Measurements from ENCODE around the gene ZNF768.
"Not testable (repeated sequence)": the region's sequence is repeated elsewhere in the genome, so short reads cannot be mapped to it uniquely, and the experiment has no call there.

ZNF768 gene

DNA sequence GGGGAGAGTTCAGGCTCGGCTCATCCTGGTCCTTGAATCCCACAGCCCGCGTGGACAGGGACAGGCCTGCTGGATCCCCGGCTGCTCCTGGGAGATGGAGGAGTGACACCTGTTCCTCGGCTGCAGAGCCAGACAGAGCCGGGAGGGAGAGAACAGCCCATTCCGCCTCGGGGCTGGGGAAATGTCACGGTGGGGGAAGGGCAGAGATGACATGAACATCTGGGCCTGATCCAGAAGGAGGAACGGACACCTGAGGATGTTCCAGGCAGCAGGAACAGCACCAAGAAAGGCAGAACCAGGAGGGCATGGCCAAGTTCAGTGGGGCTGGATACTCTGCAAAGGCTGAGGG is 29.7 kb upstream of the ZNF768 start:
- in situ Hi-C loops (cut with MboI; ENCODE audit: low sequenced_read_pairs) = no loop called here

DNA sequence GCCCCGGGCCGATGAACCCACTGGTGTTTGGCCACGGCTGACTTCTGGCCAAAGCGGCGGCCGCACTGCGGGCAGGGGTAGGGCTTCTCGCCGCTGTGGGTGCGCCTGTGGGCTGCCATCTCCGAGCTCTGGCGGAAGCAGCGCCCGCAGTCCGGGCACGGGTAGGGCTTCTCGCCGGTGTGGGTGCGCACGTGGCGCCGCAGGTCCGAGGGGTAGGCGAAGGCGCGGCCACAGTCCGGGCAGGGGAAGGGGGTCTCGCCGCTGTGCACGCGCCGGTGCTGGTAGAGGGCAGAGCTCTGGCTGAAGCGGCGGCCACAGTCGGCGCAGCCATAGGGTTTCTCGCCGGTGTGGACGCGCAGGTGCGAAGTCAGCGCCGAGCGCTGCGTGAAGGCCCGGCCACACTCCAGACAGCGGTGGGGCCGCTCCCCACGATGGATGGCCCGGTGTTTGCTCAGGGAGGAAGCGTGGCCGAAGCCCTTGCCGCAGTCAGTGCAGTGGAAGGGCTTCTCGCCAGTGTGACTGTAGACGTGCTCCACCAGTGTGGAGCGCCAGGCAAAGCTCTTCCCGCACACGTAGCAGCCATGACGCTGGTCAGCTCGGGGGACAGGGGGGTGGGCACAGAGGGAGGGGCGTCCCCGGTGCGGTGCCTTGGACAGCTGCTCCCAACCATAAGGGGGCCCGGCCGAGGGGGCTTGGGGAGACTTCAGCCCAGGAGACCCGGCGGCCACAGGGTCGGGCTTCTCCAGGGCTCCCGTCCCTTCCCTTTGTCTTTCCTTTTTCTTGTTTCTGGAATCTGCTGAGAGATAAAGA is 29.2 kb upstream of the ZNF768 start:
- in situ Hi-C loops (cut with MboI; ENCODE audit: low sequenced_read_pairs) = no loop called here

DNA sequence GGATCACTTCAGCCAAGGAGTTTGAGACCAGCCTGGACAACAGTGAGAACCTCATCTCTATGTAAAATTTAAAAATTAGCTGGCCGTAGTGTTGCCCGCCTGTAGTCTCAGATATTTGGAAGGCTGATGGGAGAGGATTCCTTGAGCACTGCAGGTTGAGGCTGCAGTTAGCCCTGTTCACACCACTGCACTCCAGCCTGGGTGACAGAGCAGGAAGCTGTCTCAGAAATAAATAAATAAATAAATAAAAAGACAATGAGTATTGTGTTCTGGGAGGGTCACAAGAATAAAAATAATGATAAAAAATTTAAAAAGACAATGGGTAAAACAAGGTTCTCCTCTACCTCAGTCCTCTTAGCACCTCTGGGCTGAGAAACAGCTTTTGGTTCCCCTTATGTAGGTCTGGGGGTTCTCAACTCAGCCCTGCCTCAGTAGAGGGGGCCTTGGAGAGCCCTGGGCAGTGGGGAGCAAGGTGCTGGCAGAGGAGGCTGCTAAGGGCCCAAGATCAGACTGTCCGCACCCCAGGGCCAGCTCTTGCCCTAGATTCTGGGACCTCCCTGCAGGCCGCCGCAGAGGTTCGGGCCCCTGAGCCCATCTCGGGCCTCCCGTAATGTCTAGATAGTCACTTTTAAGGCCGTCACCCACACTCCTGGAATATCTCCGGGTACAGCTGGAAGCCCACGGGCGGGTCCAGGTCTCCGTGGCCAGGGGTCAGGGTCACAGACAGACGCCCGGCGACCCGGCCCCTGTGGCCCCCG is 28.4 kb upstream of the ZNF768 start:
- in situ Hi-C loops (cut with MboI; ENCODE audit: low sequenced_read_pairs) = no loop called here

DNA sequence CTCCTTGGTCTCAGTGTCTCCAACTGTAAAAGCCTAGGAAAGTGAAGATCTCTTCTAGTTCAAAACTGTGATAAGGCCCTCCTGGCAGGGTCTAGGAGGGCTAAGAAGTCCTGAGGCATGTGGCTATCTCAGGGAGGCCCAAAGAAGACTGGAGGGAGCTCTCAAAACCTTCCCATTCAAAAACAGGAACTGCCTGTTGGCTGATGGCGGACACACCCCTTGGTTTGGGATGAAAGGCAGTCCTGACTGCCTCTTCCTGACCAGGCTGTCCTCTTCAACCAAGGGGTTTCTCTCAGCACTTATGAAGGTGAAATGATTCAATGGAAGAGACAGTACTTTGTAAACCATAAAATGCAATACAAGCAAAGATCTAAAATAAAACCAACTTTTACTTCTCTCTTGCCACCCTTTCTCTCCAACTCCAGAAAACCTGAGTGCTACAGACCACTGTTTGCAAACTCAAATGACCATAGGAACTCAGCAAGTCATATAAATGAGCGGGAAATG is 27.1 kb upstream of the ZNF768 start:
- in situ Hi-C loops (cut with MboI; ENCODE audit: low sequenced_read_pairs) = no loop called here

DNA sequence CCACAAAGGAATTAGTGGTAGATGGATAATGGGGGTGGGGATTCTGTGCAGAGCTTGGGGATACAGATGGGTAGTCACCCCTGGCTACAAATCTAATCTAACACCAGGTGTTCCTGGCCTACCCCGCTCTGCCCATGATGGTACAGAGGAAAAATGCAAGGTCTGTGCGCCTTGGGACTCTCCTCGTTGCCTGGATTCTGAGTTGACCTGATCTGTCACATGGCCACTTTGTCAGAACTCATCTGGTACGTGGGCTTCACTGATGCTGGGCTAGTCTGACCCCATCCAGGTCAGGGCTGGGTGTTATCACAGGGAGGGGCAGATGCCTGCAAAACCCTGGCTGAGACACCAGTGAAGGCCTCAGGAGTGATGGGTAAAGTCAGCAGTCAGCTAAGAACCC is 26.6 kb upstream of the ZNF768 start:
- in situ Hi-C loops (cut with MboI; ENCODE audit: low sequenced_read_pairs) = no loop called here

DNA sequence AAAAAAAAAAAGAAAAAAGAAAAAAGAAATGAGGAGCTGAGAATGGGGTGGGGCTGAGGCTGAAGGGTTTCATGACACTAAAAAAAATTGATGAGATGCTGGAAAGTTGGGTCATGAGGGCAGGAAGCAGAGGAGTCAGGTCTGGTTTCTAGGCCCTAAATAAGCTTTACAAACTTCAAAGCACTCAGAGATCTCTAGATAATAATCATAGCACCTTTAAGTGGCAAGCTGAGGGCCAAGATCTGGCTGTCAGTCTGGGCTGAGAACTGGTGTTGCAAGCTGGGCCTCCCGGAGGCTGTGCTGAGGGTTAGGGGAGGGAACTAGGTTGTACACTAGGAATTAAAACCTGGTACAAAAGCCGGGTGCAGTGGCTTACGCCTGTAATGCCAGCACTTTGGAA is 25.4 kb upstream of the ZNF768 start:
- in situ Hi-C loops (cut with MboI; ENCODE audit: low sequenced_read_pairs) = no loop called here

DNA sequence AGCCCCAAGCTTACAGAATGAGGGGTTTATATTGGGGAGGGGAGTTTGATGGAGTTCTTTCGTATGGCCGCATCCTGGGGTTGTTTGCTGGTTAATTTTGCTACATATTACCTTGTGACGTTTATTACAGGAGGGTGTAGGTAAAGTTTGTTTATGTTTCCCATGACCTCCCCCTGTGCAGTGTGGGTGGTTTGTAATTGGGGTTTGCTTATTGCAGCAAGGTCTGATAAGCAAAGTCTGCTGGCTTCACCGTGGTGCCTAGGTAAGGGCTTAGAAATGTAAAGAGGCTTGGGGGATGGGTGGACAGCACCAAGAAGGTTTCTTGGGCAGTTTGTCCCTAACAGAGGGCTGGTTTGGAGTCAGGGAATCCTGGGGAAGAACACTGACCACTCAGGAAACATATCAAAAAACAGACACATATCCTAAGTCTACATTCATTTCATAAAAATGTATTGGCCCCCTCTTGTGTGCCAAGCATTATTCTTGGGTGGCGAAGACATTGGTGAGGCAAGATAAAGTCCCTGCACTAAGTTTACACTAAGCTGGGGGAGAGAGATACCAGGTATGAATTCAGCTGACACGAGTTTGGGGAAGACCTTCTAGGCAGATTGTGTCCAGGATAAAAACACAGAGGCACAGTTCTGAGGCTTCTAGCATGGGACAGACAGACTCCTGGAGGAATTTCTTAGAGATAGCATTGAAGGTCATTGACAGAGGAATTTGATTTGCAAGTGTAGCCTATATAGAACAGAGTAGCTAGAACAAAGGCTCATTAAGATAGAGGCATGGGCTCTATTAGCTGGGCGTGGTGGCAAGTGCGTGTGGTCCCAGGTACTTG is 22.3 kb upstream of the ZNF768 start:
- in situ Hi-C loops (cut with MboI; ENCODE audit: low sequenced_read_pairs) = no loop called here

DNA sequence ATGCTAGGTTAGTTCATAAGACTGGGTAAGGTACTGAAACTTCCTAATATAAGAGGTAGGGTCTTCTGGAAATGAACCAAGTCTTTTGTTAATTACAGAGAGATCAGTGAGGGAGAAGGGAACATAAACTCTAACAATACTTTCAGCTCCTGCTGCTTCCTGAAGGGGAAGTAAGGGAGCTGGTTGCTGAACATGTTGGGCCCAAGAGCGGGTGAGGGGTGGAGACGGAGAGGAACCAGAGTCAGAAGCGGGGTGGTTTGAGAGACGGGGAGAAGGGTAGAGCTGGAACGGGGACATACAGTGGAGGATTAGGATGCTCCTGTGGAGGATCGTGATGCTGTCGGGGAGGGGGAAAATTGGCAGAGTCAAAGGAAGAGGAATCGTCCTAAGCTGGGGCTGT is 19.7 kb upstream of the ZNF768 start:
- in situ Hi-C loops (cut with MboI; ENCODE audit: low sequenced_read_pairs) = no loop called here

DNA sequence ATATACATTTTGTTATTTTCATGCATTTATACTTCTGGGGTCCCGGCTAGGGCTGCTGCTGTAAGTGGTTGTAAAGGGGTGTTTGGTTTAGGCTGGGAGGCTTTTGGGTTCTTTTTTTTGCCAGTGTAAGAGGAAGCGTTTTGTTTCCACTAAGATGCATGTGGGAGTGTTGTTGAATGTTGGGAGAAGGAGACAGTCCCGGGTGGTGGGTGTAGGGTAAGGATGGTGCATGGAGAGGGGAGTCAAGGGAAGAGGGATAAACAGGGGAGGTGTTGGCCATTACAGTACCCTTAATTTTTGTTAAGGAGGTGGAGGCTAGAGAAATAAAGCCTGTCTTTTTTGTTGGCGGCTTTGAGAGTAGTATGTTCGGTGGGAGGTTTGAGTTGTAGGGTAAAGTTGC is 16.7 kb upstream of the ZNF768 start:
- in situ Hi-C loops (cut with MboI; ENCODE audit: low sequenced_read_pairs) = no loop called here

DNA sequence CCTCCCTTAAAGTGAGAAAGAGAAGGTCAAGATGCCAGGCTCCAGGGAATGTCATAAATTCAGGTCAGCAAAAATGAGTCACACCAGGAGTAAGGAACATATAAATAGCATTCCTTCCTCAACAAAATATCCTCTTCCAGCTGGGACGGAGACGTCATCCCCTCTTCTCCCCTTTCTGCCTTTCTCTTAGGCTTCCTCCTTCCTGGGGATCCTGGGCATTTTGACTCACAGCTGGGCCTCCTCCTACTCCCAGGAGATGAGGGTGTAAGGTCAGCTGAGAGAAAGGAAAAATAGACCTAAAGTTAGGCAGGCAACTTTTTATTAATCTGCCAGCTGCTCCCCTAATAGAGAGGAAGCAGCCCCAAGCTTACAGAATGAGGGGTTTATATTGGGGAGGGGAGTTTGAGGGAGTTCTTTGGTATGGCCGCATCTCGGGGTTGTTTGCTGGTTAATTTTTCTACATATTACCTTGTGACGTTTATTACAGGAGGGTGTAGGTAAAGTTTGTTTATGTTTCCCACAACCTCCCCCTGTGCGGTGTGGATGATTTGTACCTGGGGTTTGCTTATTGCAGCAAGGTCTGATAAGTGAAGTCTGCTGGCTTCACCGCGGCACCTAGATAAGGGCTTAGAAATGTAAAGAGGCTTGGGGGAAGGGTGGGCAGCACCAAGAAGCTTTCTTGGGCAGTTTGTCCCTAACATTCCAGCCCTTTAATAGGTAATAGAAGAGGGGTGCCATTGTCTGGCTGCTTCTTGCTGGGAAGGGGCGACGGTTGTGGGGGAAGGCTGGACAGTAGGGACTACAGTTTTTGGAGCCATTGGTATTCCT is 15.3 kb upstream of the ZNF768 start:
- in situ Hi-C loops (cut with MboI; ENCODE audit: low sequenced_read_pairs) = no loop called here

DNA sequence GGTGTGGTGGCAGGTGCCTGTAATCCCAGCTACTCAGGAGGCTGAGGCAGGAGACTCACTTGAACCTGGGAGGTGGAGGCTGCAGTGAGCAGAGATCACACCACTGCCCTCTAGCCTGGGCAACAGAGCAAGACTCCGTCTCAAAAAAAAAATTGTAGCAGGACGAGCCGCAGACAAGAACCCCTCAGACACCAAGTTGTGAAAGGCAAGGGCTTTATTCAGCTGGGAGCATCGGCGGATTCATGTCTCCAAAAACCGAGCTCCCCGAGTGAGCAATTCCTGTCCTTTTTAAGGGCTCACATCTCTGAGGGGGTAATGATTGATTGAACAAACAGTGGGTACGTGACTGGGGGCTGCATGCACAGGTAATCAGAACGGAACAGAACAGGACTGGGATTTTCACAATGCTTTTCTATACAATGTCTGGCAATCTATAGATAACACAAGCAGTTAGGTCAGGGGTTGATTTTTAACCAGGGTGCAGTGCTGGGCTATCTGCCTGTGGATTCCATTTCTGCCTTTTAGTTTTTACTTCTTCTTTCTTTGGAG is 14.6 kb upstream of the ZNF768 start:
- in situ Hi-C loops (cut with MboI; ENCODE audit: low sequenced_read_pairs) = not testable (repeated sequence)

DNA sequence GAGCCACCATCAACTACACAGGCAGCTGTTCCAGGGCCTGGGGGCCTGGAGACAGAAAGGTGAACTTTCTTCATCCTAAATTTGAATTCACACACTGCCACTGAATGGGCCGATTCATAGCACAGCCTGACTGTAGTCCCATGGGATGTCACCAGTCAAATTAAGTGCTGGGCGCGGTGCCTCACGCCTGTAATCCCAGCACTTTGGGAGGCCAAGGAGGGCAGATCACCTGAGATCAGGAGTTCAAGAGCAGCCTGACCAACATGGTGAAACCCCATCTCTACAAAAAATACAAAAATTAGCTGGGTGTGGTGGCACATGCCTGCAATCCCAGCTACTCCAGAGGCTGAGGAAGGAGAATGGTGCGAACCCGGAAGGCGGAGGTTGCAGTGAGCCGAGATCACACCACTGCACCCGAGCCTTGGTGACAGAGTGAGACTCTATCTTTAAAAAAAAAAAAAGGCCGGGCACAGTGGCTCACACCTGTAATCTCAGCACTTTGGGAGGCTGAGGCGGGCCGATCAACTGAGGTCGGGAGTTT is 13.7 kb upstream of the ZNF768 start:
- in situ Hi-C loops (cut with MboI; ENCODE audit: low sequenced_read_pairs) = not testable (repeated sequence)

DNA sequence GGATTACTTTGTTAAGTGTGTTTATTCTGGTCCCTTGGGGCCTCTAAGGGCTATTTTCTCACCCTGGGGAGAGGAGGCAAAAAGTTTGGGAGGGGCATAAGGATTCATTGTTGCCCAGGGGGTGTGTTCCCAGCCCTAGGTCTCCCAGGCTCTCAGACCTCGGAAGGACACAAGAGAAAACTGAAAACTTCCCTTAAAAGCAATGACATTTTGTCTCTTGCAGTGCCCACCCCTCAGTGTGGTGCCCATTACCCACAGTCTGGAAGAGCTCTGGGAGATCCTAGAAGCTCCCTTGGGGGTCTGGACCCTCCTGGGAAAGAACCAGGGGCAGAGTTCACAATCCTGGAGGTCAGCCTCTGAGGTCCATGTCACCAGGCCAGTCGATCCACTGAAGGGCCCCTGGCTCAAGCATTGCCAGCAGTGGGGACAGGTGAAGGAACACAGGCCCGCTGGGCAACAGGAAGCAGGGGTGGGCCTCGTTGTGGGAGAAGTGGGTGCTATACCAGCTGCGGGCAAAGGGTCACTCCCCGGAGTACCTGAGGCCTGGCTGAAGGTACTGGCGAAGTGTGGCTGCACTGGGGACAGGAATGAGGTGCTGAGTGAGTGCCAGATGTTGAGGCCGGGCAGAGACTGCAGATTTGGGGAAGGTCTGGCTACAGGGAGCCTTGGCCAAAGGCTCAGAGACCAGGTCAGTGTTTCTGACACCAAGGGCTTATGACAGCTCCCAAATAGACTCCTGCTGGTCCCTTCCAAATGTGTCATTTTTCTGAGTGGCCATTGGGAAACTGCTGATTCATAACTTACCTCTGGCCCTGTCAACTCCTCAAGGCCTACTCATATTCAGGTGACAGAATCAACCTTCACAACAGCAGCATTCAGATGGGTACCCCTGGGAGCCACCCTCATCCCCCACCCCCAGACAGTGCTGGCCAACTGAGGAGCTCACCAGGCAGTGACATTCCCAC is 12.9 kb upstream of the ZNF768 start:
- in situ Hi-C loops (cut with MboI; ENCODE audit: low sequenced_read_pairs) = no loop called here

DNA sequence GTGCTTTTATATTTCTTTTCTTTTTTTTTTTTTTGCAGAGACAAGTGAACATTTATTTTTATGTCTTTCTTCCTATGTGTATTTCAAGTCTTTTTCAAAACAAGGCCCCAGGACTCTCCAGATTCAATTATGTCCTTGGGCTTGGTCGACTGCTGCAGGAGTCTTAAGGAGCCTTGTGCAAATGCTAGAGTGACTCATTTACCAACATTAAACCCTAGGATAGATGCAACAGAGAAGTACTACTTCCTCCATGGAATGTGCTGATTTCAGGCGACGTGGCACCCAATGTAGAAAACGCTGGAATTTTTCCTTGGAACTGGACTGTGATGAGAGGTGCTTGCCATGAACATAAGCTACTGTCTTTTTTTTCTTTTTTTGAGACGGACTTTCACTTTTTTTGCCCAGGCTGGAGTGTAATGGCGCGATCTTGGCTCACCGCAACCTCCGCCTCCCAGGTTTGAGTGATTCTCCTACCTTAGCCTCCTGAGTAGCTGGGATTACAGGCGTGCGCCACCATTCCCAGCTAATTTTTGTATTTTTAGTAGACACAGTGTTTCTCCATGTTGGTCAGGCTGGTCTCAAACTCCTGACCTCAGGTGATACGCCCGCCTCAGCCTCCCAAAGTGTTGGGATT is 10.1 kb upstream of the ZNF768 start:
- in situ Hi-C loops (cut with MboI; ENCODE audit: low sequenced_read_pairs) = not testable (repeated sequence)

DNA sequence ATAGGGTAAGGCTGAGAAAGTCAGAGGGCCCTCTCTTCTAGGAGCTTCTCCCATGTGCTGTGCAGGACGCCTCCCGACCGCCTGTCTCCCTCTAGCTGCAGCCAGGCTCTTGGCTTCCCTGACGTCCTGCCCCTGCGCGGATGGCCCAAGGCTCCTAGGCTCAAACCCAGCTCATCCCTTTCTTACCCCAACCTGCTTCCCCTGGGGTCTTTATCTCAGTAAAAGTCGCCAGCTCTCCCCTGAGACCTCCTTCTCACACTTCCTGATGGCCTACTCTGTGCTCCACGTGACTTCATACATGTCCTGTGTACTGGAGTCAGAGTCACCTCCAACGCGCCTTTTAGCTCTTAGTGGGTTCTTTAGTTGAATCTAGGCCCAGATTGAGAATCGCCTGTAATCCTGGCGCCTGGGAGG is 9.4 kb upstream of the ZNF768 start:
- in situ Hi-C loops (cut with MboI; ENCODE audit: low sequenced_read_pairs) = no loop called here

DNA sequence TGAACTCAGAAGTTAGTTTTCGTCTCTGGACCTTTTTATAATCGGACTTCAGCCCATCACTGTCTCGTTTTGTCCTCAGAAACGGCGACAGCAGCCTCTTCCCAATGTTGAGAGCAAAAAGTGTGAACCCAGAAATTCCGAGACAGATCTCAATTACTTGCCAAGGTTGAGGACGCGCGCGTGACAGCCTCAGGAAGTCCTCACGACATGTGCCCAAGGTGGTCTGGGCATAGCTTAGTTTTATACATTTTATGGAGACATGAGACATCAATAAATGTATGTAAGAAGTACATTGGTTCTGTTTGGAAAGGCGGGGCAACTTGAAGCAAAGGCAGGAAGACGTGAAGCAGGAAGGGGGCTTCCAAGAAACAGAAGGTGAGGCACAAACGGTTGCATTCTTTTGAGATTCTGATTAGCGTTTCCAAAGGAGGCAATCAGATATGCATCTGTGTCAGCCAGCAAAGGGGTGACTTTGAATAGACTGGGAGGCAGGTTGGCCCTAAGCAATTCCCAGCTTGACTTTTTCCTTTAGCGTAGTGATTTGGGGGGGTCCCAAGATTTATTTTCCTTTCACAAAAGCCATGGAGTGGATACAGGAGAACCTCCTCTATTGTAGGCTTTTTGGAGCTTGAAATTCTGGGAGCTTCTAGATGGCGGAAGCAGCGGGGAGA is 8.9 kb upstream of the ZNF768 start:
- in situ Hi-C loops (cut with MboI; ENCODE audit: low sequenced_read_pairs) = no loop called here

DNA sequence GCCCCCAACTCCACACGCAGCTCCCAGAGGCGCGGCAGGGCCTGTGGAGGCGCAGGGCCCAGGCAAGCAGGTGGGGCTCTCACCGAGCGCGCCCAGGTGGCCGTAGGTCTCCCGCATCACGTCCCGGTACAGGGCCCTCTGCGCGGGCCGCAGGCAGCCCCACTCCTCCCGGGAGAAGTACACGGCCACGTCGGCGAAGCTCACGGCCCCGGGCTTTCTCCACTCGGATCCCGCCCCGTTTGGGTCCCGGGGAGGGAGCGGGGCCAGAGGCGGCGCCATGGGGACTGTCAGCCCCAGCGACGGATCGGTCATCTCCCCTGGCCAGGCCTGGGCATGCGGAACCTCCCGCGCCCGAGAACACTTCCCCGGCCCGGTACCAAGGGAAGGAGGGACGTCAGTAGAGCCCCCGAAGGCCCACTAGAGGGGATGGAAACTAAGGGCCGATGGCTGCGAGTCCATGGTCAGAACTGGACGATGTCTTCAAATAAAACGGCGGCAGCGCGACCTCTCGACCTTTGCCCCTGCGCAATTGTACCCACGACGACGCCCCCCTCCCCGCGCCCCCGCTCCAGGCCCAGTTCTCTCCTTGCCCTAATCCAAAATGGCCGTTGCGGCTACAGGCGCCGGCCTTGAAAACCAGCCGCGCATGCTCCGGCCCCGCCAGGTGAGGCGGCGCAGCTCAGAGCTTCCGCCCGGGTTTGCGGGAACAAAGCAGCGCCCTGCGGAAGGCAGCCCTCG is 8.2 kb upstream of the ZNF768 start, which contains the start of gene ZNF747:
ZNF747 (minus strand) TSS at position 491 of the 738 bp plus-strand sequence; CDS start at position 312, 179 bp downstream.
- in situ Hi-C loops (cut with MboI; ENCODE audit: low sequenced_read_pairs) = no loop called here
